Activated naive CD4-positive, alpha-beta T cell treated with anti-CD3 and anti-CD28 coated beads for 36 hours (primary cell): ENCODE results near the gene SLC2A14. TPM values are rescaled to one million over a fixed set of nuclear protein-coding genes. Genes with fewer than 3 reads are reported as not detected.
A peak's percentile ranks its signal among the peaks of the same experiment; 100 is the strongest.
"Not testable (repeated sequence)": the region's sequence is repeated elsewhere in the genome, so short reads cannot be mapped to it uniquely, and the experiment has no call there.

Experiments used
- CTCF ChIA-PET: fragments of 350-600 bp; sonication (Branson Sonifier 250); formaldehyde crosslinking; loops from one replicate; lab custom pipeline; 2021; ENCODE audit warnings: antibody characterized with exemption; lab: Charles Lee
- DNase-seq: peaks from one replicate; pipeline ENCODE4 v3.0.0-alpha.2; 2020
- H3K27ac Mint-ChIP-seq: one replicate; pipeline ENCODE4 v1.8.0; 2021; ENCODE audit warnings: mild to moderate bottlenecking, mixed read lengths
- H3K27me3 Mint-ChIP-seq: one replicate; pipeline ENCODE4 v1.8.0; 2021; ENCODE audit warnings: low read depth, mixed read lengths
- H3K36me3 Mint-ChIP-seq: one replicate; pipeline ENCODE4 v1.8.0; 2021; ENCODE audit warnings: low read depth, mixed read lengths
- H3K4me1 Mint-ChIP-seq: one replicate; pipeline ENCODE4 v1.8.0; 2021; ENCODE audit warnings: low read depth, mixed read lengths
- H3K4me3 Mint-ChIP-seq: one replicate; pipeline ENCODE4 v1.8.0; 2021; ENCODE audit warnings: mild to moderate bottlenecking, moderate library complexity, mixed read lengths
- H3K9me3 Mint-ChIP-seq: one replicate; pipeline ENCODE4 v1.8.0; 2021; ENCODE audit warnings: mixed read lengths
- intact Hi-C: fragments of 100-400 bp; cut with micrococcal nuclease; formaldehyde crosslinking; loops from one replicate; pipeline ENCODE4 v1.15.1; 2023
- total RNA-seq, 2 experiments: library from RNA; stranded (reverse); gene quantifications; one replicate each; pipeline ENCODE4 v1.2.3, GENCODE V29; 2021

SLC2A14 gene
- total RNA-seq, 2 experiments from 2014 or later, result 8.8 to 9.8 TPM

DNA sequence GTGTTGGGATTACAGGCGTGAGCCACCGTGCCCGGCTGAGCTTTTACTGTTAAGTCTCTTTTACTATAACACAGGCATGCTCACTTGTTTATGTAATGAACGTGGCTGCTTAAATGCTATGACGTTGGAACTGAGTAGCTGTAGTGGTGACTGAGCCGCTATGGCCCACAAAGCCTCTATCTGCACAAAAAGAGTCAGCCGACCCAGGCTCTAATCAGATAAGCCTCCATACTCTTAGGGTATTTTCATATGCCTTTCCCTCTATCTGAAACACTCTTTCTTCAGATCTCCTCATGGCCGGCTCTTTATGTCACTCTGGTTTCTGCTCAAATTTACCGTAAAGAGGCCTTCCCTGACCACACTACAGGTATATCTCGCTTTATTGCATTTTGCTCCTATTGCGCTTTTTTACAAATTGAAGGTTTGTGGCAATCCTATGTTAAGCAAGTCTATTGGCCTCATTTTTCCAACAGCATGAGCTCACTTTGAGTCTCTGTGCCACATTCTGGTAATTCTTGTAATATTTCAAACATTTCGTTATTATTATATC is 8.0 kb downstream of the SLC2A14 start:
- no peaks in the 10 kb centered on the region for H3K36me3 Mint-ChIP-seq
- H3K27ac Mint-ChIP-seq, result no peak overlapping the region
- no peak overlapping the region for H3K4me3 Mint-ChIP-seq
- no peak for DNase-seq
- H3K27me3 Mint-ChIP-seq, result no peaks in the 10 kb centered on the region
- H3K9me3 Mint-ChIP-seq, result no peaks in the 10 kb centered on the region
- intact Hi-C loops, result no loop called here
- H3K4me1 Mint-ChIP-seq, result peaks cover 7% of the 10 kb centered on the region
- CTCF ChIA-PET, result interaction anchor here (0.9 to 6.4 kb wide), 5 partner anchors 29 to 213 kb away, joined by 3 to 50 read pairs (median 4); no protein-coding TSS in a partner anchor

DNA sequence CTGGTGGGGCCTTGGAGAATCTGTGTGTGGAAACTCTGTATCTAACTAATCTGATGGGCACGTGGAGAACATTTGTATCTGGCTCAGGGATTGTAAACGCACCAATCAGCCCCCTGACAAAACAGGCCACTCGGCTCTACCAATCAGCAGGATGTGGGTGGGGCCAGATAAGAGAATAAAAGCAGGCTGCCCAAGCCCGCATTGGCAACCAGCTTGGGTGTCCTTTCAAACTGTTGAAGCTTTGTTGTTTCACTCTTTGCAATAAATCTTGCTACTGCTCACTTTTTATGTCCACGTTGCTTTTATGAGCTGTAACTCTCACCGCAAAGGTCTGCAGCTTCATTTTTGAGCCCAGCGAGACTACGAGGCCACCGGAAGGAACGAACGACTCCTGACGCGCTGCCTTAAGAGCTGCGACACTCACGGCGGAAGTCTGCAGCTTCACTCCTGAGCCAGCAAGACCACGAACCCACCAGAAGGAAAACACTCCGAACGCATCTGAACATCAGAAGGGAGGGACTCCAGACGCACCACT is 9.8 kb downstream of the SLC2A14 start:
- H3K36me3 Mint-ChIP-seq, H3K27me3 Mint-ChIP-seq, H3K9me3 Mint-ChIP-seq, intact Hi-C loops: not testable (repeated sequence)
- Mint-ChIP-seq H3K27ac (peak overlapping the region; percentile 51), H3K4me3 (peak overlapping the region; percentile 48), H3K4me1 (peaks cover 11% of the 10 kb centered on the region)
- CTCF ChIA-PET, result interaction anchor here (0.6 to 6.4 kb wide), 10 partner anchors 8 to 216 kb away, joined by 3 to 50 read pairs (median 4); no protein-coding TSS in a partner anchor
- peak; percentile 9 for DNase-seq

- H3K9me3 Mint-ChIP-seq, H3K4me3 Mint-ChIP-seq, H3K27me3 Mint-ChIP-seq, intact Hi-C loops, H3K27ac Mint-ChIP-seq, H3K36me3 Mint-ChIP-seq, DNase-seq: not testable (repeated sequence)
- CTCF ChIA-PET, result interaction anchor here (0.9 to 6.4 kb wide), 8 partner anchors 8 to 219 kb away, joined by 3 to 50 read pairs (median 5); no protein-coding TSS in a partner anchor
- peaks cover 11% of the 10 kb centered on the region for H3K4me1 Mint-ChIP-seq
Measured at GRCh38 chr12:7862301-7862700, 10.4 kb downstream of the SLC2A14 start.

GRCh38 chr12:7859552-7859951 is 13.2 kb downstream of the SLC2A14 start:
- no peak for DNase-seq
- Mint-ChIP-seq H3K4me1 (peaks cover 11% of the 10 kb centered on the region), H3K36me3 (no peaks in the 10 kb centered on the region), H3K27ac (no peak overlapping the region), H3K9me3 (no peaks in the 10 kb centered on the region), H3K27me3 (no peaks in the 10 kb centered on the region), H3K4me3 (no peak overlapping the region)
- CTCF ChIA-PET, result interaction anchor here (0.6 to 6.4 kb wide), 13 partner anchors 12 to 218 kb away, joined by 3 to 50 read pairs (median 4); no protein-coding TSS in a partner anchor
- intact Hi-C loops, result no loop called here

DNA sequence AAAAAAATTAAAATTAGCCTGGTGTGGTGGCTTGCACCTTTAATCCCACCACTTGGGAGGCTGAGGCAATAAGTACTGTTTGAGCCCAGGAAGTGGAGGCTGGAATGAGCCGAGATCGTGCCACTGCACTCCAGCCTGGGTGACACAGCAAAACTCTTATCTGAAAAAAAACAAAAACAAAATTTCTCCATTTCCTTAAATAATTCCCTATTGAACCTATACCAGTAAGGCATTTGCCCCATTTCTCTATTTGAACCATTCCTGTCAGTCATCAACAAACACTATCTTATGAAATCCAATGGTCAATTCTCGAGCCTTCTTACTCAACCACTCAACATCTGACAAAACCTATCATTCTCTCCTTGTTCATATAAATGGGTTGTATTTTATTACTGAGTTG is 14.7 kb downstream of the SLC2A14 start:
- no peak overlapping the region for H3K4me3 Mint-ChIP-seq
- no peak for DNase-seq
- no peaks in the 10 kb centered on the region for H3K27me3 Mint-ChIP-seq
- H3K9me3 Mint-ChIP-seq, result no peaks in the 10 kb centered on the region
- intact Hi-C loops, result no loop called here
- no peak overlapping the region for H3K27ac Mint-ChIP-seq
- CTCF ChIA-PET, result interaction anchor here (1.3 kb wide), 1 partner anchor 207 kb away, joined by 5 read pairs; no protein-coding TSS in a partner anchor
- H3K4me1 Mint-ChIP-seq, result peaks cover 8% of the 10 kb centered on the region
- no peaks in the 10 kb centered on the region for H3K36me3 Mint-ChIP-seq

DNA sequence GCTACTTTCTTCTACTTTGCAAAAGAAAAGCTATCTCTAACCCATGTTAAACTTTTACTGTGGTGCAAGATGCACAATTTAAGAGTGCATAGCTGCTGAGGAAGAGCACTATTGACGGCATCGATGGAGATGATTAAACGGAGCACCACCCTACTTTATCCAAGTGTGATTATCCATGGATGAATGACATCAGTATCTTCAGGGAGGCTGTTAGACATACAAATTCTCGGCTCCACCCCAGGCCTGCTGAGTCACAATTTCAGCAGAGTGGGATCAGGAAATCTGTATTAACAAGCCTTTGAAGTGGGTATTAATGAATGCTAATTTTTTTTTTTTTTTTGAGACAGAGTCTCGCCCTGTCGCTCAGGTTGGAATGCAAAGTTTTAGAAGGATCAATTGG is 16.2 kb downstream of the SLC2A14 start:
- CTCF ChIA-PET, result interaction anchor here (2.0 kb wide), 1 partner anchor 138 kb away, joined by 5 read pairs; no protein-coding TSS in a partner anchor

GRCh38 chr12:7853557-7853956 is 19.2 kb downstream of the SLC2A14 start:
- Mint-ChIP-seq H3K4me3 (no peak overlapping the region), H3K36me3 (no peaks in the 10 kb centered on the region), H3K27me3 (peaks cover 13% of the 10 kb centered on the region), H3K4me1 (no peaks in the 10 kb centered on the region), H3K27ac (no peak overlapping the region), H3K9me3 (no peaks in the 10 kb centered on the region)
- no peak for DNase-seq
- intact Hi-C loops, result no loop called here
- CTCF ChIA-PET, result interaction anchor here (0.6 to 0.8 kb wide), 2 partner anchors 46 to 150 kb away, joined by 3 read pairs; no protein-coding TSS in a partner anchor

More for the DNA sequence above, 16.2 kb downstream of the SLC2A14 start:
- intact Hi-C loops, result no loop called here
- Mint-ChIP-seq H3K36me3 (no peaks in the 10 kb centered on the region), H3K4me1 (peaks cover 7% of the 10 kb centered on the region), H3K27me3 (peaks cover 7% of the 10 kb centered on the region), H3K27ac (no peak overlapping the region), H3K9me3 (no peaks in the 10 kb centered on the region), H3K4me3 (no peak overlapping the region)
- DNase-seq, result no peak

DNA sequence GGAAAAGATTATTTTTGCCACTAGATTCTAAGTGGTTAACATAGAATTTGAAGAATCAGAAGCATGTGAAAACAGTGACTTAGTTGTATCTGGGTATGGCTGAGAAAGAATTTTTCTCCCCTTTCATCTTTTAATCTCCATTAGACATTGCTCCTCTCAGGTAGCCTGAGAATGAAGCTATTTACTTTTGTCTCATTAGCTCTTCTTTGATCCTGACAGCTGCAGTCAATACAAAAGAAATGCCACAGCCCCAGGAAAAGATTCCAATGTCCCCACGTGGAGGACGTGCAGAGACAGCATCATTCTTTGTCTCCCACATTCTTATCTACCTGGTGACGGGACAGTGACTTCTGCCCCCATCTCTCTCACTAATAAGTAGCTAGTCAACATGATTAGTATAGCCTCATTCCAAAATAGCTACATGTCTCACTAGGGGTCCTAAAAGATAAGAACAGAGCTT is 21.1 kb downstream of the SLC2A14 start:
- peaks cover 13% of the 10 kb centered on the region for H3K27me3 Mint-ChIP-seq
- intact Hi-C loops, H3K4me3 Mint-ChIP-seq, H3K27ac Mint-ChIP-seq, H3K4me1 Mint-ChIP-seq, DNase-seq, CTCF ChIA-PET, H3K9me3 Mint-ChIP-seq, H3K36me3 Mint-ChIP-seq: not testable (repeated sequence)

GRCh38 chr12:7850099-7850498 is 22.6 kb downstream of the SLC2A14 start:
- H3K9me3 Mint-ChIP-seq, H3K4me3 Mint-ChIP-seq, H3K4me1 Mint-ChIP-seq, CTCF ChIA-PET, H3K36me3 Mint-ChIP-seq, DNase-seq, intact Hi-C loops, H3K27ac Mint-ChIP-seq: not testable (repeated sequence)
- H3K27me3 Mint-ChIP-seq, result peaks cover 13% of the 10 kb centered on the region

GRCh38 chr12:7848098-7848422 is 24.7 kb downstream of the SLC2A14 start:
- DNase-seq, H3K27ac Mint-ChIP-seq, intact Hi-C loops, H3K4me1 Mint-ChIP-seq, H3K4me3 Mint-ChIP-seq, H3K9me3 Mint-ChIP-seq, H3K36me3 Mint-ChIP-seq: not testable (repeated sequence)
- peaks cover 13% of the 10 kb centered on the region for H3K27me3 Mint-ChIP-seq
- CTCF ChIA-PET, result interaction anchor here (0.6 to 0.7 kb wide), 2 partner anchors 12 to 165 kb away, joined by 3 to 4 read pairs; no protein-coding TSS in a partner anchor

- DNase-seq, H3K27ac Mint-ChIP-seq, intact Hi-C loops, H3K36me3 Mint-ChIP-seq, H3K4me3 Mint-ChIP-seq, H3K4me1 Mint-ChIP-seq, H3K9me3 Mint-ChIP-seq: not testable (repeated sequence)
- peaks cover 11% of the 10 kb centered on the region for H3K27me3 Mint-ChIP-seq
- CTCF ChIA-PET, result interaction anchor here (0.6 kb wide), 1 partner anchor 12 kb away, joined by 4 read pairs; no protein-coding TSS in a partner anchor
Measured at GRCh38 chr12:7847226-7848097, 25.3 kb downstream of the SLC2A14 start.

DNA sequence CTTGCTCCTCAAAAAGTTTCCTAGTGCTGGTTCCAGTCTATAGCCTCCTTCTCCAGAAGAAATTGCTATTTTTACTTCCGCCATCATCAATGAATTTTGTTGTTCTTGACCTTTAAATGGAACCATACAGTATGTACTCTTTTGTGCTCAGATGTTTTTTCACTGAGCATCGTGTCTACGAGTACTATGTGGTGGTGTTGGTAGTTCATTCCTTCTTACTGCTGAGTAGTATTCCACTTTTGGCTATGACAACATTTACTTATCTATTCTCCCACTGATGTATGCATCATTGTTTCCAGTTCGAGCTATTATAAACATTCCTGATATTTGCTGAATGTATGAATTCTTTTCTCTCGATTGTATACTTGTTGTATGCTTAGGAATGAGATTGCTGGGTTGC is 28.6 kb downstream of the SLC2A14 start:
- DNase-seq, result no peak
- Mint-ChIP-seq H3K9me3 (no peaks in the 10 kb centered on the region), H3K27me3 (peaks cover 3% of the 10 kb centered on the region), H3K4me1 (peaks cover 2% of the 10 kb centered on the region), H3K4me3 (no peak overlapping the region), H3K36me3 (no peaks in the 10 kb centered on the region), H3K27ac (no peak overlapping the region)
- intact Hi-C loops, result no loop called here
- CTCF ChIA-PET, result interaction anchor here (1.0 to 1.1 kb wide), 2 partner anchors 12 to 22 kb away, joined by 3 read pairs; no protein-coding TSS in a partner anchor
